ENCODE measurements around the gene TBC1D16.
A peak's percentile ranks its signal among the peaks of the same experiment; 100 is the strongest.

TBC1D16 gene

GRCh38 chr17:80023481-80024205 lies 12.0 kb downstream of the TBC1D16 start:
- H3K27ac ChIP-seq, result peak overlapping the region in 1 of 2 donors; percentile 16
- H3K9me3 ChIP-seq, result no peaks in the 10 kb centered on the region
- H3K4me1 ChIP-seq, result peaks cover 0 to 32% (median 19%) of the 10 kb centered on the region in 4 donors
- TF ChIP-seq, protein P1, sequence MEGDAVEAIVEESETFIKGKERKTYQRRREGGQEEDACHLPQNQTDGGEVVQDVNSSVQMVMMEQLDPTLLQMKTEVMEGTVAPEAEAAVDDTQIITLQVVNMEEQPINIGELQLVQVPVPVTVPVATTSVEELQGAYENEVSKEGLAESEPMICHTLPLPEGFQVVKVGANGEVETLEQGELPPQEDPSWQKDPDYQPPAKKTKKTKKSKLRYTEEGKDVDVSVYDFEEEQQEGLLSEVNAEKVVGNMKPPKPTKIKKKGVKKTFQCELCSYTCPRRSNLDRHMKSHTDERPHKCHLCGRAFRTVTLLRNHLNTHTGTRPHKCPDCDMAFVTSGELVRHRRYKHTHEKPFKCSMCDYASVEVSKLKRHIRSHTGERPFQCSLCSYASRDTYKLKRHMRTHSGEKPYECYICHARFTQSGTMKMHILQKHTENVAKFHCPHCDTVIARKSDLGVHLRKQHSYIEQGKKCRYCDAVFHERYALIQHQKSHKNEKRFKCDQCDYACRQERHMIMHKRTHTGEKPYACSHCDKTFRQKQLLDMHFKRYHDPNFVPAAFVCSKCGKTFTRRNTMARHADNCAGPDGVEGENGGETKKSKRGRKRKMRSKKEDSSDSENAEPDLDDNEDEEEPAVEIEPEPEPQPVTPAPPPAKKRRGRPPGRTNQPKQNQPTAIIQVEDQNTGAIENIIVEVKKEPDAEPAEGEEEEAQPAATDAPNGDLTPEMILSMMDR (IDR thresholded peaks at IDR 0.05), result no peak
- H3K4me3 ChIP-seq, result peak overlapping the region in 1 of 2 donors; percentile 0
- no peaks in the 10 kb centered on the region for H3K27me3 ChIP-seq
- intact Hi-C loops (cut with DNase I; ENCODE audit: low total_unique reads), result no loop called here
- no peak for DNase-seq
- no peaks in the 10 kb centered on the region for H3K36me3 ChIP-seq

- intact Hi-C loops (cut with DNase I; ENCODE audit: low total_unique reads), result no loop called here
- TF ChIP-seq, protein P1 (IDR thresholded peaks at IDR 0.05), result no peak
- no peak for DNase-seq
- no peaks in the 10 kb centered on the region for H3K9me3 ChIP-seq
- H3K4me3 ChIP-seq, result no peak overlapping the region
- no peaks in the 10 kb centered on the region for H3K36me3 ChIP-seq
- peaks cover 0 to 12% (median 6%) of the 10 kb centered on the region in 4 donors for H3K4me1 ChIP-seq
- no peaks in the 10 kb centered on the region for H3K27me3 ChIP-seq
- no peak overlapping the region for H3K27ac ChIP-seq
These were observed 14.1 kb downstream of the TBC1D16 start for GRCh38 chr17:80021600-80021999.

- no peak for DNase-seq
- TF ChIP-seq, protein P1 (IDR thresholded peaks at IDR 0.05), result no peak
- intact Hi-C loops (cut with DNase I; ENCODE audit: low total_unique reads), result no loop called here
- no peak overlapping the region for H3K4me3 ChIP-seq
- H3K27me3 ChIP-seq, result no peaks in the 10 kb centered on the region
- no peaks in the 10 kb centered on the region for H3K36me3 ChIP-seq
- no peaks in the 10 kb centered on the region for H3K9me3 ChIP-seq
- H3K27ac ChIP-seq, result no peak overlapping the region
- H3K4me1 ChIP-seq, result peaks cover 0 to 3% (median 0%) of the 10 kb centered on the region in 4 donors
These were observed 16.6 kb downstream of the TBC1D16 start for GRCh38 chr17:80018917-80019651.

DNA sequence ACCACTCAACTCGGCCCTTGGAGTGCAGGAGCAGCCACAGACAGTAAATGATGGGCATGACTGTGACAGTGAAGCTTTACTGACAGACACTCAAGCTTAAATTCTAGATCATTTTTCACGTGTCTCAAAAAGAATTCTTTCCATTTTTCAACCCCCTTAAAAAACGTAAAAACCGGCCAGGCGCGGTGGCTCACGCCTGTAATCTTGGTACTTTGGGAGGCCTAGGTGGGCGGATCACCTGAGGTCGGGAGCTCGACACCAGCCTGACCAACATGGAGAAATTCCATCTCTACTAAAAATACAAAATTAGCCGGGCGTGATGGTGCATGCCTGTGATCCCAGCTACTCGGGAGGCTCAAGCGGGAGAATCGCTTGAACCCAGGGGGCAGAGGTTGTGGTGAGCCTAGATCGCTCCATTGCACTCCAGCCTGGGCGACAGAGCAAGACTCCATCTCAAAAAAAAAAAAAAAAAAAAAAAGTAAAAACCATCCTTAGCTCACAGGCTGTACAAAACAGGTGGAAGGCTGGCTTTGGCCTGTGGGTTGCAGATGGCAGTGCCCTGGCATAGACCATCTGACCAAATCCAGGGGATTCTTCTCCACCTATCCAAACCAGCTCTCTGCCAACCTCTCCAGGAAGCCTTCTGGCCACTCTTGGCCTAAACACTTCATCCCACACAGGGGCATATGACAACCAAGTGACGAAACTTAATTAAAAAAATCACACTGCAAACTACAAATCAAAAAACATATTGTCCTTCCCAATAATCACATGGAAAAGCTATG lies 18.3 kb downstream of the TBC1D16 start:
- Histone ChIP-seq H3K27me3 (no peaks in the 10 kb centered on the region), H3K4me3 (no peak overlapping the region), H3K4me1 (no peaks in the 10 kb centered on the region), H3K9me3 (no peaks in the 10 kb centered on the region), H3K36me3 (peaks cover 8 to 13% (median 10%) of the 10 kb centered on the region in 3 donors), H3K27ac (no peak overlapping the region)
- intact Hi-C loops (cut with DNase I; ENCODE audit: low total_unique reads), result no loop called here
- DNase-seq, result no peak
- TF ChIP-seq, protein P1 (IDR thresholded peaks at IDR 0.05), result no peak
